GM19324 (cell line): Measurements from ENCODE around the gene WDR13.
"Not testable (repeated sequence)": the region's sequence is repeated elsewhere in the genome, so short reads cannot be mapped to it uniquely, and the experiment has no call there.

Source experiments
- ATAC-seq: cut with Tn5 transposase; IDR thresholded peaks from one replicate; pipeline ENCODE4 v1.9.1; 2021; ENCODE audit warnings: mild to moderate bottlenecking, moderate library complexity; ENCODE audit not compliant: unreplicated experiment, low FRiP score

The WDR13 gene

GRCh38 chrX:48649102-48649501, 51.8 kb downstream of the WDR13 start:
- no peak for ATAC-seq

- not testable (repeated sequence) for ATAC-seq
Measured at GRCh38 chrX:48652055-48652579, 54.8 kb downstream of the WDR13 start.

- ATAC-seq, result not testable (repeated sequence)
Measured at GRCh38 chrX:48654746-48655145, 57.5 kb downstream of the WDR13 start.
